GM23338 (cell line): ENCODE measurements around the gene MXRA5.

Experiments used
- CREB1 ChIP-seq: fragments of 250-450 bp; sonication (Bioruptor Pico); IDR thresholded peaks from 2 replicates; pipeline ENCODE4 v1.5.0; 2020; ENCODE audit warnings: low read depth, mild to moderate bottlenecking, moderate library complexity
- EZH2 ChIP-seq: fragments of 200-600 bp; sonication (generic); IDR thresholded peaks from one replicate; pipeline ENCODE4 v1.8.0; 2017; ENCODE audit warnings: antibody characterized with exemption, mild to moderate bottlenecking, low read depth; ENCODE audit not compliant: unreplicated experiment
- EZH2phosphoT487 ChIP-seq: fragments of 200-600 bp; sonication (generic); IDR thresholded peaks from one replicate; pipeline ENCODE4 v1.8.1; 2018; ENCODE audit warnings: antibody characterized with exemption; ENCODE audit not compliant: unreplicated experiment
- JUNB ChIP-seq: IDR thresholded peaks from one replicate; pipeline ENCODE4 v1.6.1; 2016; ENCODE audit warnings: antibody characterized with exemption; ENCODE audit not compliant: unreplicated experiment
- NANOG ChIP-seq: IDR thresholded peaks from 2 replicates; pipeline ENCODE4 v1.6.1; 2016; ENCODE audit warnings: antibody characterized with exemption, borderline replicate concordance
- POLR2AphosphoS5 ChIP-seq: IDR thresholded peaks from 2 replicates; pipeline ENCODE4 v1.6.1; 2016; ENCODE audit warnings: antibody characterized with exemption, low read depth
- STAT1 ChIP-seq: IDR thresholded peaks from one replicate; pipeline ENCODE4 v1.6.1; 2016; ENCODE audit warnings: antibody characterized with exemption; ENCODE audit not compliant: unreplicated experiment
- ZNF114 ChIP-seq: fragments of 250-450 bp; sonication (Bioruptor Pico); IDR thresholded peaks from 2 replicates; pipeline ENCODE4 v1.5.0; 2020; ENCODE audit warnings: mild to moderate bottlenecking, moderate library complexity
- ZNF331 ChIP-seq: fragments of 250-450 bp; sonication (Bioruptor Pico); IDR thresholded peaks from 2 replicates; pipeline ENCODE4 v1.5.0; 2020; ENCODE audit warnings: low read depth, mild to moderate bottlenecking, moderate library complexity
- TF ChIP-seq, protein P1 (sequence below), 2 experiments: fragments of 200-600 bp in 1 of 2; sonication (generic) in 1 of 2; conservative IDR thresholded peaks; 2 replicates each; pipeline versions ENCODE4 v1.5.1 to v1.6.1; 2016 to 2017; ENCODE audit warnings: antibody characterized with exemption in 2 of 2, low read depth in 2 of 2, mild to moderate bottlenecking in 2 of 2, moderate library complexity in 1 of 2
- TF ChIP-seq, protein P2 (sequence below): IDR thresholded peaks from one replicate; pipeline ENCODE4 v1.6.1; 2018; ENCODE audit warnings: antibody characterized with exemption; ENCODE audit not compliant: unreplicated experiment
- TF ChIP-seq, protein P3 (sequence below): IDR thresholded peaks from 2 replicates; pipeline ENCODE4 v1.6.1; 2016; ENCODE audit warnings: antibody characterized with exemption
- TF ChIP-seq, protein P4 (sequence below): fragments of 250-450 bp; sonication (Bioruptor Pico); IDR thresholded peaks from 2 replicates; pipeline ENCODE4 v1.5.0; 2020; ENCODE audit warnings: mild to moderate bottlenecking, moderate library complexity

DNA sequence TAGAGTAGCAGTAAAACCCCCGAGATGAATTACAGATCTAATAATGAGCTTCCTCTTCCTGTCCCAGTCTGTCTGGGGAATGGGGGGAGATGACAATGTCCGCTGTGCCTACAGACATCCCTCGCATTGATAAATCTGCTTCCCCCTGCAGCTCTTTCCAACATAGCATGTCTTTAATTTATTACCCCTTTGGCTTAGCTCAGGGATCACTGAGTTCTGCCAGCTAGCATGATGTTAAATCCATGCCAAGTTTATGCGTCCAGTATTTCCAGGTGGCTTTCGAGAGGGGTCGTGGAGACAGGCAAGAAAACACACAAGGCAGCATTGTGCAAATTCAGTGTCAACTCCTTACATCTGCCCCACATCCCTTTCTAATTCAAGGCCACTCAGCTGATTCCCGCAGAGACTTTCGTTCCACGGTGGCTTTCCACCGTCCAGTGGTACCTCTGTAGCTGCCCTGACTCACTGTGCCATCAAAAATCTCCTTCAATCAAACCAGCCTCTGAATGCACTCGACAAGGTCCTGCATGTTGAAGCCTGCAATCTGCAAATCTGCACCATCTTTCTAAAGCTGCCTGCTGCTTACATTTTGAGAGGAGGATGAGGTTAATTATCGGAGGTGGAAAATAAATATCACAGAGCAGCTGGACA is 75.1 kb downstream of the MXRA5 start:
- TF ChIP-seq, protein P1, sequence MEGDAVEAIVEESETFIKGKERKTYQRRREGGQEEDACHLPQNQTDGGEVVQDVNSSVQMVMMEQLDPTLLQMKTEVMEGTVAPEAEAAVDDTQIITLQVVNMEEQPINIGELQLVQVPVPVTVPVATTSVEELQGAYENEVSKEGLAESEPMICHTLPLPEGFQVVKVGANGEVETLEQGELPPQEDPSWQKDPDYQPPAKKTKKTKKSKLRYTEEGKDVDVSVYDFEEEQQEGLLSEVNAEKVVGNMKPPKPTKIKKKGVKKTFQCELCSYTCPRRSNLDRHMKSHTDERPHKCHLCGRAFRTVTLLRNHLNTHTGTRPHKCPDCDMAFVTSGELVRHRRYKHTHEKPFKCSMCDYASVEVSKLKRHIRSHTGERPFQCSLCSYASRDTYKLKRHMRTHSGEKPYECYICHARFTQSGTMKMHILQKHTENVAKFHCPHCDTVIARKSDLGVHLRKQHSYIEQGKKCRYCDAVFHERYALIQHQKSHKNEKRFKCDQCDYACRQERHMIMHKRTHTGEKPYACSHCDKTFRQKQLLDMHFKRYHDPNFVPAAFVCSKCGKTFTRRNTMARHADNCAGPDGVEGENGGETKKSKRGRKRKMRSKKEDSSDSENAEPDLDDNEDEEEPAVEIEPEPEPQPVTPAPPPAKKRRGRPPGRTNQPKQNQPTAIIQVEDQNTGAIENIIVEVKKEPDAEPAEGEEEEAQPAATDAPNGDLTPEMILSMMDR (conservative IDR thresholded peaks at IDR 0.05; ENCODE audit: low read depth in 2 of 2) = no peak
- TF ChIP-seq EZH2phosphoT487 (no peak), EZH2 (no peak), JUNB (no peak), POLR2AphosphoS5 (no peak), CREB1 (CRISPR knock-in tag) (no peak), STAT1 (no peak), ZNF331 (CRISPR knock-in tag) (no peak), NANOG (no peak), ZNF114 (CRISPR knock-in tag) (no peak)
- TF ChIP-seq, protein P2, sequence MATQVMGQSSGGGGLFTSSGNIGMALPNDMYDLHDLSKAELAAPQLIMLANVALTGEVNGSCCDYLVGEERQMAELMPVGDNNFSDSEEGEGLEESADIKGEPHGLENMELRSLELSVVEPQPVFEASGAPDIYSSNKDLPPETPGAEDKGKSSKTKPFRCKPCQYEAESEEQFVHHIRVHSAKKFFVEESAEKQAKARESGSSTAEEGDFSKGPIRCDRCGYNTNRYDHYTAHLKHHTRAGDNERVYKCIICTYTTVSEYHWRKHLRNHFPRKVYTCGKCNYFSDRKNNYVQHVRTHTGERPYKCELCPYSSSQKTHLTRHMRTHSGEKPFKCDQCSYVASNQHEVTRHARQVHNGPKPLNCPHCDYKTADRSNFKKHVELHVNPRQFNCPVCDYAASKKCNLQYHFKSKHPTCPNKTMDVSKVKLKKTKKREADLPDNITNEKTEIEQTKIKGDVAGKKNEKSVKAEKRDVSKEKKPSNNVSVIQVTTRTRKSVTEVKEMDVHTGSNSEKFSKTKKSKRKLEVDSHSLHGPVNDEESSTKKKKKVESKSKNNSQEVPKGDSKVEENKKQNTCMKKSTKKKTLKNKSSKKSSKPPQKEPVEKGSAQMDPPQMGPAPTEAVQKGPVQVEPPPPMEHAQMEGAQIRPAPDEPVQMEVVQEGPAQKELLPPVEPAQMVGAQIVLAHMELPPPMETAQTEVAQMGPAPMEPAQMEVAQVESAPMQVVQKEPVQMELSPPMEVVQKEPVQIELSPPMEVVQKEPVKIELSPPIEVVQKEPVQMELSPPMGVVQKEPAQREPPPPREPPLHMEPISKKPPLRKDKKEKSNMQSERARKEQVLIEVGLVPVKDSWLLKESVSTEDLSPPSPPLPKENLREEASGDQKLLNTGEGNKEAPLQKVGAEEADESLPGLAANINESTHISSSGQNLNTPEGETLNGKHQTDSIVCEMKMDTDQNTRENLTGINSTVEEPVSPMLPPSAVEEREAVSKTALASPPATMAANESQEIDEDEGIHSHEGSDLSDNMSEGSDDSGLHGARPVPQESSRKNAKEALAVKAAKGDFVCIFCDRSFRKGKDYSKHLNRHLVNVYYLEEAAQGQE = no peak
- TF ChIP-seq, protein P3, sequence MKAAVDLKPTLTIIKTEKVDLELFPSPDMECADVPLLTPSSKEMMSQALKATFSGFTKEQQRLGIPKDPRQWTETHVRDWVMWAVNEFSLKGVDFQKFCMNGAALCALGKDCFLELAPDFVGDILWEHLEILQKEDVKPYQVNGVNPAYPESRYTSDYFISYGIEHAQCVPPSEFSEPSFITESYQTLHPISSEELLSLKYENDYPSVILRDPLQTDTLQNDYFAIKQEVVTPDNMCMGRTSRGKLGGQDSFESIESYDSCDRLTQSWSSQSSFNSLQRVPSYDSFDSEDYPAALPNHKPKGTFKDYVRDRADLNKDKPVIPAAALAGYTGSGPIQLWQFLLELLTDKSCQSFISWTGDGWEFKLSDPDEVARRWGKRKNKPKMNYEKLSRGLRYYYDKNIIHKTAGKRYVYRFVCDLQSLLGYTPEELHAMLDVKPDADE = no peak
- TF ChIP-seq, protein P4, sequence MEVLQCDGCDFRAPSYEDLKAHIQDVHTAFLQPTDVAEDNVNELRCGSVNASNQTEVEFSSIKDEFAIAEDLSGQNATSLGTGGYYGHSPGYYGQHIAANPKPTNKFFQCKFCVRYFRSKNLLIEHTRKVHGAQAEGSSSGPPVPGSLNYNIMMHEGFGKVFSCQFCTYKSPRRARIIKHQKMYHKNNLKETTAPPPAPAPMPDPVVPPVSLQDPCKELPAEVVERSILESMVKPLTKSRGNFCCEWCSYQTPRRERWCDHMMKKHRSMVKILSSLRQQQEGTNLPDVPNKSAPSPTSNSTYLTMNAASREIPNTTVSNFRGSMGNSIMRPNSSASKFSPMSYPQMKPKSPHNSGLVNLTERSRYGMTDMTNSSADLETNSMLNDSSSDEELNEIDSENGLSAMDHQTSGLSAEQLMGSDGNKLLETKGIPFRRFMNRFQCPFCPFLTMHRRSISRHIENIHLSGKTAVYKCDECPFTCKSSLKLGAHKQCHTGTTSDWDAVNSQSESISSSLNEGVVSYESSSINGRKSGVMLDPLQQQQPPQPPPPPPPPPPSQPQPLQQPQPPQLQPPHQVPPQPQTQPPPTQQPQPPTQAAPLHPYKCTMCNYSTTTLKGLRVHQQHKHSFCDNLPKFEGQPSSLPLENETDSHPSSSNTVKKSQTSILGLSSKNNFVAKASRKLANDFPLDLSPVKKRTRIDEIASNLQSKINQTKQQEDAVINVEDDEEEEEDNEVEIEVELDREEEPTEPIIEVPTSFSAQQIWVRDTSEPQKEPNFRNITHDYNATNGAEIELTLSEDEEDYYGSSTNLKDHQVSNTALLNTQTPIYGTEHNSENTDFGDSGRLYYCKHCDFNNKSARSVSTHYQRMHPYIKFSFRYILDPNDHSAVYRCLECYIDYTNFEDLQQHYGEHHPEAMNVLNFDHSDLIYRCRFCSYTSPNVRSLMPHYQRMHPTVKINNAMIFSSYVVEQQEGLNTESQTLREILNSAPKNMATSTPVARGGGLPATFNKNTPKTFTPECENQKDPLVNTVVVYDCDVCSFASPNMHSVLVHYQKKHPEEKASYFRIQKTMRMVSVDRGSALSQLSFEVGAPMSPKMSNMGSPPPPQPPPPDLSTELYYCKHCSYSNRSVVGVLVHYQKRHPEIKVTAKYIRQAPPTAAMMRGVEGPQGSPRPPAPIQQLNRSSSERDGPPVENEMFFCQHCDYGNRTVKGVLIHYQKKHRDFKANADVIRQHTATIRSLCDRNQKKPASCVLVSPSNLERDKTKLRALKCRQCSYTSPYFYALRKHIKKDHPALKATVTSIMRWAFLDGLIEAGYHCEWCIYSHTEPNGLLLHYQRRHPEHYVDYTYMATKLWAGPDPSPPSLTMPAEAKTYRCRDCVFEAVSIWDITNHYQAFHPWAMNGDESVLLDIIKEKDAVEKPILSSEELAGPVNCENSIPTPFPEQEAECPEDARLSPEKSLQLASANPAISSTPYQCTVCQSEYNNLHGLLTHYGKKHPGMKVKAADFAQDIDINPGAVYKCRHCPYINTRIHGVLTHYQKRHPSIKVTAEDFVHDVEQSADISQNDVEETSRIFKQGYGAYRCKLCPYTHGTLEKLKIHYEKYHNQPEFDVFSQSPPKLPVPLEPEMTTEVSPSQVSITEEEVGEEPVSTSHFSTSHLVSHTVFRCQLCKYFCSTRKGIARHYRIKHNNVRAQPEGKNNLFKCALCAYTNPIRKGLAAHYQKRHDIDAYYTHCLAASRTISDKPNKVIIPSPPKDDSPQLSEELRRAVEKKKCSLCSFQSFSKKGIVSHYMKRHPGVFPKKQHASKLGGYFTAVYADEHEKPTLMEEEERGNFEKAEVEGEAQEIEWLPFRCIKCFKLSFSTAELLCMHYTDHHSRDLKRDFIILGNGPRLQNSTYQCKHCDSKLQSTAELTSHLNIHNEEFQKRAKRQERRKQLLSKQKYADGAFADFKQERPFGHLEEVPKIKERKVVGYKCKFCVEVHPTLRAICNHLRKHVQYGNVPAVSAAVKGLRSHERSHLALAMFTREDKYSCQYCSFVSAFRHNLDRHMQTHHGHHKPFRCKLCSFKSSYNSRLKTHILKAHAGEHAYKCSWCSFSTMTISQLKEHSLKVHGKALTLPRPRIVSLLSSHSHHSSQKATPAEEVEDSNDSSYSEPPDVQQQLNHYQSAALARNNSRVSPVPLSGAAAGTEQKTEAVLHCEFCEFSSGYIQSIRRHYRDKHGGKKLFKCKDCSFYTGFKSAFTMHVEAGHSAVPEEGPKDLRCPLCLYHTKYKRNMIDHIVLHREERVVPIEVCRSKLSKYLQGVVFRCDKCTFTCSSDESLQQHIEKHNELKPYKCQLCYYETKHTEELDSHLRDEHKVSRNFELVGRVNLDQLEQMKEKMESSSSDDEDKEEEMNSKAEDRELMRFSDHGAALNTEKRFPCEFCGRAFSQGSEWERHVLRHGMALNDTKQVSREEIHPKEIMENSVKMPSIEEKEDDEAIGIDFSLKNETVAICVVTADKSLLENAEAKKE = no peak
